Measurements from ENCODE around the gene EID2.

DNA sequence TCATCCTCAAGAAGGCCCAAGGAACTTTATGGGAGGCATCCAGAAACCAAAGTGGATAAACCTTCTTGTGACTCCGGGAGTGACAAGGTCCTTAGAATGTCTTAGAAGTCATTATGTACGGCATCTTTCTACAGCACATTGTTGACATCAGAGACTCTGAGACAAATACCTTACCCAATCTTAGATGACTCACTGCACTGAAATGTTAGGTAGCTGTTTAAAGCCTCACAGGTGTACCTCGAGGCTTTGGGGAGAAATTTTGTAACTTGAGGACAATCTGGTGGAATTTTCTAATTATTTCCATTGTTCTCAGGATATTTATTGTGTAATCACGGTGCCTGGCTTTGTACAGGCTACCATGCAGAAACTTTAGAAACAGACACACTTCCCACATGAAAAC, 47.5 kb upstream of the EID2 start:
- TF ChIP-seq, protein P1, sequence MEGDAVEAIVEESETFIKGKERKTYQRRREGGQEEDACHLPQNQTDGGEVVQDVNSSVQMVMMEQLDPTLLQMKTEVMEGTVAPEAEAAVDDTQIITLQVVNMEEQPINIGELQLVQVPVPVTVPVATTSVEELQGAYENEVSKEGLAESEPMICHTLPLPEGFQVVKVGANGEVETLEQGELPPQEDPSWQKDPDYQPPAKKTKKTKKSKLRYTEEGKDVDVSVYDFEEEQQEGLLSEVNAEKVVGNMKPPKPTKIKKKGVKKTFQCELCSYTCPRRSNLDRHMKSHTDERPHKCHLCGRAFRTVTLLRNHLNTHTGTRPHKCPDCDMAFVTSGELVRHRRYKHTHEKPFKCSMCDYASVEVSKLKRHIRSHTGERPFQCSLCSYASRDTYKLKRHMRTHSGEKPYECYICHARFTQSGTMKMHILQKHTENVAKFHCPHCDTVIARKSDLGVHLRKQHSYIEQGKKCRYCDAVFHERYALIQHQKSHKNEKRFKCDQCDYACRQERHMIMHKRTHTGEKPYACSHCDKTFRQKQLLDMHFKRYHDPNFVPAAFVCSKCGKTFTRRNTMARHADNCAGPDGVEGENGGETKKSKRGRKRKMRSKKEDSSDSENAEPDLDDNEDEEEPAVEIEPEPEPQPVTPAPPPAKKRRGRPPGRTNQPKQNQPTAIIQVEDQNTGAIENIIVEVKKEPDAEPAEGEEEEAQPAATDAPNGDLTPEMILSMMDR (IDR thresholded peaks at IDR 0.05; ENCODE audit: low read depth, low read length, poor library complexity, severe bottlenecking), result no peak
- TF ChIP-seq EZH2phosphoT487 (IDR thresholded peaks at IDR 0.05; ENCODE audit: borderline replicate concordance, low read length), result no peak
